HUES6 (cell line): ENCODE results near the gene RAD23A.

ENCODE experiments used
- H3K27ac ChIP-seq: 2 replicates; pipeline ENCODE4 v1.7.0; 2013; ENCODE audit warnings: low read depth, mild to moderate bottlenecking, low read length, inconsistent platforms
- H3K27me3 ChIP-seq: 2 replicates; pipeline ENCODE4 v1.6.1; 2013; ENCODE audit warnings: low read length; ENCODE audit not compliant: control insufficient read depth, insufficient read depth
- H3K36me3 ChIP-seq: 2 replicates; pipeline ENCODE4 v1.6.1; 2013; ENCODE audit warnings: low read length; ENCODE audit not compliant: control insufficient read depth, insufficient read depth
- H3K4me1 ChIP-seq: 2 replicates; pipeline ENCODE4 v1.6.1; 2013; ENCODE audit warnings: low read length; ENCODE audit not compliant: control insufficient read depth, insufficient read depth
- H3K4me3 ChIP-seq: 2 replicates; pipeline ENCODE4 v1.5.1; 2013; ENCODE audit warnings: low read depth, low read length
- H3K9ac ChIP-seq: one replicate; pipeline ENCODE4 v1.6.1; 2013; ENCODE audit warnings: mild to moderate bottlenecking, low read length
- H3K9me3 ChIP-seq: 2 replicates; pipeline ENCODE4 v1.6.1; 2013; ENCODE audit warnings: low read depth, low read length; ENCODE audit not compliant: control insufficient read depth, insufficient read depth

RAD23A gene

DNA sequence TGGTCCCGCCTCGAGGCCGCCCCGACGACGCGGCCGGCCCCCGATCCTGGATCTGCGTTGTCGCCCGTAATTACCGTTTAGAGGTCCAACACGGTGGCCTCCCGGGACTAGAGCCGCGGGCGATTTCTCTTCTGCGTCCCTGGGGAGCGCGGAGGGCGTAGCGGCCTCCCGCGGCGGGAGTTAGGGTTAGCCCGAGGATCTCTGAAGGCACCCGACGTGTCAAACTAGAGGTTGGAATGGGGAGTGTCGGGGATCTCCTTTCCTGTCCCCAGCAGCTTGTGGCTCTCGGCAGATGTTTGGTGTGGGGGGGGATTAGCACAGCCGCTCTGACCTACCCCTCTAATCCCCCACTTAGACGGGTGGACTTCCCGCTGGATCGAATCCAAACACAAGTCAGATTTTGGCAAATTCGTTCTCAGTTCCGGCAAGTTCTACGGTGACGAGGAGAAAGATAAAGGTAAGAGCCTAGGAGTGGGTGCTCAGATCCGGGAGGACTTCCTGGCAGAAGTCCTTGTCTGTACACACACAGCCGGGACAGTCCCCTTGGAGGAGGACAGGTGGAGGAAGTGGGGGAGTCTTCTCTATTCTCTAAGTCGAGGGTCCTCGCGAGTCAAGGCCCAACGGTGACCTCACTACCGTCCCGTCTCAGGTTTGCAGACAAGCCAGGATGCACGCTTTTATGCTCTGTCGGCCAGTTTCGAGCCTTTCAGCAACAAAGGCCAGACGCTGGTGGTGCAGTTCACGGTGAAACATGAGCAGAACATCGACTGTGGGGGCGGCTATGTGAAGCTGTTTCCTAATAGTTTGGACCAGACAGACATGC lies 6.7 kb upstream of the RAD23A start:
- Histone ChIP-seq H3K4me1 (peaks cover 20% of the 10 kb centered on the region), H3K9ac (peak overlapping the region; percentile 94), H3K27me3 (no peaks in the 10 kb centered on the region)

DNA sequence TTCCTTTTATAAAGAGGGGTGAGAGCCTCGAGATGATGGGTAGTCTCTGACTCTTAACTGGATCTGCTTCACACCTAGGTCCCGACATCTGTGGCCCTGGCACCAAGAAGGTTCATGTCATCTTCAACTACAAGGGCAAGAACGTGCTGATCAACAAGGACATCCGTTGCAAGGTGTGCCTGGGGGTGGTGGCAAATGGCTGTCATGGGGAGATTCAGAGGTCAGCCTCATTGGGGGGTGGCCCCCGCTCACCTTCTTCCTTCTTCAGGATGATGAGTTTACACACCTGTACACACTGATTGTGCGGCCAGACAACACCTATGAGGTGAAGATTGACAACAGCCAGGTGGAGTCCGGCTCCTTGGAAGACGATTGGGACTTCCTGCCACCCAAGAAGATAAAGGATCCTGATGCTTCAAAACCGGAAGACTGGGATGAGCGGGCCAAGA lies 5.7 kb upstream of the RAD23A start:
- Histone ChIP-seq H3K36me3 (peaks cover 60% of the 10 kb centered on the region), H3K9me3 (no peaks in the 10 kb centered on the region), H3K9ac (no peak overlapping the region), H3K27me3 (no peaks in the 10 kb centered on the region), H3K4me3 (peak overlapping the region; percentile 85), H3K27ac (no peak overlapping the region), H3K4me1 (peaks cover 20% of the 10 kb centered on the region)

More for the DNA sequence above, 6.7 kb upstream of the RAD23A start:
- Histone ChIP-seq H3K9me3 (no peaks in the 10 kb centered on the region), H3K36me3 (peaks cover 50% of the 10 kb centered on the region), H3K27ac (peak overlapping the region; percentile 71; the same call in 1 of the 2 replicates), H3K4me3 (peak overlapping the region; percentile 85)

- no peak overlapping the region for H3K27ac ChIP-seq
- no peak overlapping the region for H3K9ac ChIP-seq
- peaks cover 60% of the 10 kb centered on the region for H3K36me3 ChIP-seq
- no peaks in the 10 kb centered on the region for H3K27me3 ChIP-seq
- 0 out of 2 replicates have a peak overlapping the region, but pooled peaks have one; percentile 85 for H3K4me3 ChIP-seq
- H3K4me1 ChIP-seq: peaks cover 20% of the 10 kb centered on the region
- H3K9me3 ChIP-seq: no peaks in the 10 kb centered on the region
These were observed 4.8 kb upstream of the RAD23A start for GRCh38 chr19:12940897-12941296.

GRCh38 chr19:12943437-12944044 lies 2.1 kb upstream of the RAD23A start:
- Histone ChIP-seq H3K36me3 (peaks cover 73% of the 10 kb centered on the region), H3K4me3 (no peak overlapping the region), H3K27me3 (no peaks in the 10 kb centered on the region), H3K9ac (no peak overlapping the region), H3K4me1 (peaks cover 11% of the 10 kb centered on the region), H3K27ac (no peak overlapping the region), H3K9me3 (no peaks in the 10 kb centered on the region)

- Histone ChIP-seq H3K36me3 (peaks cover 77% of the 10 kb centered on the region), H3K27me3 (no peaks in the 10 kb centered on the region), H3K4me1 (peaks cover 11% of the 10 kb centered on the region), H3K9me3 (no peaks in the 10 kb centered on the region), H3K9ac (no peak overlapping the region), H3K27ac (no peak overlapping the region), H3K4me3 (no peak overlapping the region)
These were observed 1.5 kb upstream of the RAD23A start for GRCh38 chr19:12944104-12944674.

- H3K4me1 ChIP-seq: 0 out of 2 replicates have a peak, but pooled peaks cover 4% of the 10 kb centered on the region
- H3K27me3 ChIP-seq: no peaks in the 10 kb centered on the region
- H3K36me3 ChIP-seq: peaks cover 75% of the 10 kb centered on the region
- peak overlapping the region; percentile 95 for H3K9ac ChIP-seq
- H3K9me3 ChIP-seq: no peaks in the 10 kb centered on the region
- peak overlapping the region; percentile 80 for H3K4me3 ChIP-seq
- peak overlapping the region; percentile 93 for H3K27ac ChIP-seq
These were observed 545 bp downstream of the RAD23A start for GRCh38 chr19:12946092-12946721.

DNA sequence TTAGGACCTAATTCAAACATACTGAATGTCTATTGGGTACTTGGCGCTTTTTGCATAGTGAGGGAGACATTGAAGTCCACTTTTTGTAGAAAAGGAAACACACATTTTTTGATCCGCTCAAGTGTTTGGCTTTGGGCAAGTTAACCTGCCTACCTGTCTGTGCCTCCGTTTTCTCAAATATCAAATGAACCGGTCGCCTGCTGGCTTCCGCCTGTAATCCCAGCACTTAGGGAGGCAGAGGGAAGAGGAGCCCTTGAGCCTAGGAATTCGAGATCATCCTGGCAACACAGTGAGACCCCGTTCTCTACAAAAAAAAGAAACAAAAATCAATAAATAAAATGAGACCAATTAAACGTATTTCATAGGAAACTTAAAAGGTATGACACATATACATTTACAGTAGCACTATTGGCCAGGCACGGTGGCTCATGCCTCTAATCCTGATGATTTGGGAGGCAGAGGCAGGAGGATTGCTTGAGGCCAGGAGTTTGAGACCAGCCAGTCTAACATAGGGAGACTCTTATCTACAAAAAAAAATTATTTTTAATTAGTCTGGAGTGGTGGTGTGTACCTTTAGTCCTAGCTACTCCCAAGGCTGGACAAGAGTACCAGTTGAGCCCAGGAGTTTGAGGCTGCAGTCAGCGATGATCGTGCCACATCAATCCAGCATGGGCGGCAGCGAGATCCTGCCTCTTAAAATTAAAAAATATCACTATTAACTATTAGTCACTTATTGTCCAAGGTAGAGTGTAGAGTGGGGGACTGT lies 1.3 kb downstream of the RAD23A start:
- 0 out of 2 replicates have a peak, but pooled peaks cover 4% of the 10 kb centered on the region for H3K4me1 ChIP-seq
- H3K4me3 ChIP-seq: peak overlapping the region; percentile 80
- peaks cover 74% of the 10 kb centered on the region for H3K36me3 ChIP-seq
- H3K27ac ChIP-seq: peak overlapping the region; percentile 93; the same call in 1 of the 2 replicates
- no peaks in the 10 kb centered on the region for H3K9me3 ChIP-seq
- peak overlapping the region; percentile 95 for H3K9ac ChIP-seq
- no peaks in the 10 kb centered on the region for H3K27me3 ChIP-seq

GRCh38 chr19:12947702-12948611 lies 2.3 kb downstream of the RAD23A start:
- H3K4me1 ChIP-seq: 0 out of 2 replicates have a peak, but pooled peaks cover 8% of the 10 kb centered on the region
- H3K36me3 ChIP-seq: peaks cover 74% of the 10 kb centered on the region
- no peaks in the 10 kb centered on the region for H3K27me3 ChIP-seq
- H3K9me3 ChIP-seq: no peaks in the 10 kb centered on the region
- no peak overlapping the region for H3K4me3 ChIP-seq
- no peak overlapping the region for H3K27ac ChIP-seq
- H3K9ac ChIP-seq: no peak overlapping the region

DNA sequence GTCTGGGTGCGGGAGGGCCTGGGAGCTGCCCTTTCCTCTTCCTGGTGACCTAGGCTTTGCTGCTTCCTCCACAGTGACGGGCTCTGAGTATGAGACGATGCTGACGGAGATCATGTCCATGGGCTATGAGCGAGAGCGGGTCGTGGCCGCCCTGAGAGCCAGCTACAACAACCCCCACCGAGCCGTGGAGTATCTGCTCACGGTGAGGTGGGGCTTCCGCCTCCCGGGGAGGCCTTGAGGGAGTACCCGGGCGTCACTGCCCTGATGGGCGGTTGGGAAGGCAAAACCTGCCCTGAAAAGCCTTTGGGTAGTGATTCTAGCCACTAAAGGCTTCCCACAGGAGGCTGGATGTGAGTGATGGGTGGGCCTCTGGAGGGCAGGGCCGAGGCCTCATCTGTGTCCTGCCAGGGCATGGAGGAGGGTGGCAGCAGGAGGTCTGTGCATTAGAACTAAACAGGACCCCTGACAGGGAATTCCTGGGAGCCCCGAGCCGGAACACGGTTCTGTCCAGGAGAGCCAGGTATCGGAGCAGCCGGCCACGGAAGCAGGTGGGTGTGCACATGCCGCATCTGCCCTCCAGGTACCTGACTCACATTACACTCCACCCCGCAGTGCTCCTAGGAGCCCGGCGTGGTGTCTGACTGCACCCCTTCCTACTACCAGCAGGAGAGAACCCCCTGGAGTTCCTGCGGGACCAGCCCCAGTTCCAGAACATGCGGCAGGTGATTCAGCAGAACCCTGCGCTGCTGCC lies 3.1 kb downstream of the RAD23A start:
- no peak overlapping the region for H3K27ac ChIP-seq

More for the DNA sequence above, 3.1 kb downstream of the RAD23A start:
- H3K9me3 ChIP-seq: no peaks in the 10 kb centered on the region
- H3K9ac ChIP-seq: no peak overlapping the region
- H3K4me1 ChIP-seq: 0 out of 2 replicates have a peak, but pooled peaks cover 8% of the 10 kb centered on the region
- no peak overlapping the region for H3K4me3 ChIP-seq
- peaks cover 73% of the 10 kb centered on the region for H3K36me3 ChIP-seq
- H3K27me3 ChIP-seq: no peaks in the 10 kb centered on the region
